Naive thymus-derived CD4-positive, alpha-beta T cell (primary cell): ENCODE measurements around the gene SLC2A1. TPM values are rescaled to one million over a fixed set of nuclear protein-coding genes. Genes with fewer than 3 reads are reported as not detected.

ENCODE experiments used
- ATAC-seq: fragments of 150-1000 bp; cut with Tn5 transposase; 2 replicates; pipeline ENCODE4 v1.10.0; 2021; ENCODE audit warnings: mild to moderate bottlenecking, moderate library complexity
- CTCF ChIA-PET: fragments of 350-600 bp; sonication (Branson Sonifier 250); formaldehyde crosslinking; loops from one replicate; lab custom pipeline; 2021; ENCODE audit warnings: antibody characterized with exemption; lab: Charles Lee
- POLR2A ChIA-PET: fragments of 350-600 bp; sonication (Branson Sonifier 250); formaldehyde crosslinking; loops from one replicate; lab custom pipeline; 2021; ENCODE audit warnings: antibody characterized with exemption, inconsistent platforms; lab: Charles Lee
- DNase-seq, 9 donors: peaks; one replicate each; pipeline versions ENCODE4 v3.0.0 to v3.0.0-alpha.2; 2020 to 2022; ENCODE audit warnings: mixed read lengths in 1 of 9
- H3K27ac ChIP-seq: one replicate; pipeline ENCODE4 v1.7.0; 2013; ENCODE audit warnings: mild to moderate bottlenecking, low read depth, low read length, moderate library complexity
- H3K27me3 ChIP-seq, 2 donors: one replicate each; pipeline ENCODE4 v1.7.0; 2013; ENCODE audit warnings: low read length in 2 of 2, mild to moderate bottlenecking in 2 of 2, moderate library complexity in 2 of 2; ENCODE audit not compliant: control insufficient read depth in 2 of 2, insufficient read depth in 2 of 2
- H3K36me3 ChIP-seq, 3 experiments: 1 replicate in 2 of 3; 2 replicates in 1 of 3; pipeline ENCODE4 v1.7.0; 2013; ENCODE audit warnings: low read length in 3 of 3, mild to moderate bottlenecking in 3 of 3, moderate library complexity in 1 of 3; ENCODE audit not compliant: insufficient read depth in 3 of 3, control insufficient read depth in 2 of 3
- H3K4me1 ChIP-seq, 2 donors: one replicate each; pipeline ENCODE4 v1.7.0; 2013; ENCODE audit warnings: low read length in 2 of 2, mild to moderate bottlenecking in 2 of 2, moderate library complexity in 1 of 2; ENCODE audit not compliant: control insufficient read depth in 2 of 2, insufficient read depth in 2 of 2
- H3K4me3 ChIP-seq: 2 replicates; pipeline ENCODE4 v1.7.0; 2013; ENCODE audit warnings: mild to moderate bottlenecking, low read length
- H3K9me3 ChIP-seq, 3 experiments: 1 replicate in 2 of 3; 2 replicates in 1 of 3; pipeline ENCODE4 v1.7.0; 2013; ENCODE audit warnings: low read length in 3 of 3; ENCODE audit not compliant: control insufficient read depth in 2 of 3
- H3K27ac Mint-ChIP-seq, 9 donors: one replicate each; pipeline ENCODE4 v1.8.0; 2020 to 2022; ENCODE audit warnings: mixed read lengths in 9 of 9, mild to moderate bottlenecking in 8 of 9, moderate library complexity in 5 of 9, inconsistent platforms in 2 of 9
- H3K27me3 Mint-ChIP-seq, 5 donors: one replicate each; pipeline ENCODE4 v1.8.0; 2021 to 2022; ENCODE audit warnings: mixed read lengths in 5 of 5, mild to moderate bottlenecking in 1 of 5
- H3K36me3 Mint-ChIP-seq, 5 donors: one replicate each; pipeline ENCODE4 v1.8.0; 2020 to 2022; ENCODE audit warnings: mixed read lengths in 5 of 5, mild to moderate bottlenecking in 3 of 5, inconsistent platforms in 1 of 5
- H3K4me1 Mint-ChIP-seq, 7 donors: one replicate each; pipeline ENCODE4 v1.8.0; 2020 to 2022; ENCODE audit warnings: mixed read lengths in 7 of 7, mild to moderate bottlenecking in 3 of 7, inconsistent platforms in 1 of 7
- H3K4me3 Mint-ChIP-seq, 10 donors: one replicate each; pipeline ENCODE4 v1.8.0; 2020 to 2022; ENCODE audit warnings: mild to moderate bottlenecking in 10 of 10, mixed read lengths in 10 of 10, moderate library complexity in 6 of 10, inconsistent platforms in 2 of 10
- H3K9me3 Mint-ChIP-seq, 11 donors: one replicate each; pipeline ENCODE4 v1.8.0; 2020 to 2022; ENCODE audit warnings: mixed read lengths in 11 of 11, mild to moderate bottlenecking in 4 of 11, inconsistent platforms in 1 of 11, moderate library complexity in 1 of 11
- intact Hi-C, 2 donors: fragments of 100-400 bp; cut with micrococcal nuclease; formaldehyde crosslinking; loops; one replicate each; pipeline ENCODE4 v1.15.1; 2023
- polyA plus RNA-seq, 2 donors: library from polyadenylated mRNA; unstranded; fragments of 300-500 nt; fragmentation: Illumina TruSeq; gene quantifications; one replicate each; pipeline ENCODE4 v1.2.3, GENCODE V29; 2021
- total RNA-seq, 6 experiments: library from RNA in 5 of 6; stranded (reverse) in 5 of 6; gene quantifications; 1 replicate in 5 of 6; 2 replicates in 1 of 6; pipeline ENCODE4 v1.2.3 and lab custom pipeline; 2021 to 2026

Gene SLC2A1
- total and polyA plus RNA-seq, 7 experiments from 2014 or later, result 16.6 to 123 (median 45.5) TPM

GRCh38 chr1:42975561-42976225, 17.0 kb upstream of the SLC2A1 start:
- no peak for DNase-seq
- intact Hi-C loops, result no loop called here
- H3K27me3 ChIP-seq, result no peaks in the 10 kb centered on the region
- no peaks in the 10 kb centered on the region for H3K4me1 ChIP-seq
- no peak overlapping the region for H3K27ac ChIP-seq
- Mint-ChIP-seq H3K9me3 (peaks cover 0 to 1% (median 0%) of the 10 kb centered on the region in 11 donors), H3K36me3 (peaks cover 0 to 26% (median 16%) of the 10 kb centered on the region in 5 donors), H3K4me1 (peaks cover 0 to 8% (median 0%) of the 10 kb centered on the region in 7 donors), H3K4me3 (no peak overlapping the region), H3K27me3 (no peaks in the 10 kb centered on the region), H3K27ac (no peak overlapping the region)
- H3K4me3 ChIP-seq, result no peak overlapping the region
- H3K9me3 ChIP-seq, result no peaks in the 10 kb centered on the region
- peaks cover 0 to 3% (median 0%) of the 10 kb centered on the region in 3 experiments for H3K36me3 ChIP-seq
- ChIA-PET POLR2A (interaction anchor here (0.7 kb wide), 1 partner anchor 218 kb away, joined by 4 read pairs; no protein-coding TSS in a partner anchor), CTCF (no interaction called here)
- ATAC-seq, result no peak

GRCh38 chr1:42974767-42975437, 16.2 kb upstream of the SLC2A1 start:
- H3K4me1 ChIP-seq, result no peaks in the 10 kb centered on the region
- Mint-ChIP-seq H3K9me3 (peaks cover 0 to 1% (median 0%) of the 10 kb centered on the region in 11 donors), H3K27me3 (no peaks in the 10 kb centered on the region), H3K36me3 (peaks cover 0 to 22% (median 14%) of the 10 kb centered on the region in 5 donors), H3K4me3 (no peak overlapping the region), H3K27ac (no peak overlapping the region), H3K4me1 (peaks cover 0 to 4% (median 0%) of the 10 kb centered on the region in 7 donors)
- no peaks in the 10 kb centered on the region for H3K27me3 ChIP-seq
- CTCF ChIA-PET, result no interaction called here
- no peak overlapping the region for H3K4me3 ChIP-seq
- POLR2A ChIA-PET, result no interaction called here
- ATAC-seq (no peak), DNase-seq (no peak)
- intact Hi-C loops, result no loop called here
- H3K9me3 ChIP-seq, result no peaks in the 10 kb centered on the region
- H3K36me3 ChIP-seq, result peaks cover 0 to 3% (median 0%) of the 10 kb centered on the region in 3 experiments
- H3K27ac ChIP-seq, result no peak overlapping the region

GRCh38 chr1:42973799-42974198, 15.1 kb upstream of the SLC2A1 start:
- Histone ChIP-seq H3K4me3 (no peak overlapping the region), H3K9me3 (no peaks in the 10 kb centered on the region), H3K27me3 (no peaks in the 10 kb centered on the region), H3K36me3 (peaks cover 0 to 3% (median 0%) of the 10 kb centered on the region in 3 experiments), H3K4me1 (no peaks in the 10 kb centered on the region), H3K27ac (no peak overlapping the region)
- CTCF ChIA-PET, result interaction anchor here (0.7 kb wide), 1 partner anchor 23 kb away, joined by 5 read pairs; no protein-coding TSS in a partner anchor
- no peaks in the 10 kb centered on the region for H3K27me3 Mint-ChIP-seq
- H3K36me3 Mint-ChIP-seq, result peaks cover 0 to 18% (median 9%) of the 10 kb centered on the region in 5 donors
- DNase-seq (no peak), ATAC-seq (no peak)
- no peak overlapping the region for H3K27ac Mint-ChIP-seq
- H3K4me3 Mint-ChIP-seq, result no peak overlapping the region
- peaks cover 0 to 4% (median 0%) of the 10 kb centered on the region in 7 donors for H3K4me1 Mint-ChIP-seq
- POLR2A ChIA-PET, result no interaction called here
- no peaks in the 10 kb centered on the region for H3K9me3 Mint-ChIP-seq
- intact Hi-C loops, result no loop called here

DNA sequence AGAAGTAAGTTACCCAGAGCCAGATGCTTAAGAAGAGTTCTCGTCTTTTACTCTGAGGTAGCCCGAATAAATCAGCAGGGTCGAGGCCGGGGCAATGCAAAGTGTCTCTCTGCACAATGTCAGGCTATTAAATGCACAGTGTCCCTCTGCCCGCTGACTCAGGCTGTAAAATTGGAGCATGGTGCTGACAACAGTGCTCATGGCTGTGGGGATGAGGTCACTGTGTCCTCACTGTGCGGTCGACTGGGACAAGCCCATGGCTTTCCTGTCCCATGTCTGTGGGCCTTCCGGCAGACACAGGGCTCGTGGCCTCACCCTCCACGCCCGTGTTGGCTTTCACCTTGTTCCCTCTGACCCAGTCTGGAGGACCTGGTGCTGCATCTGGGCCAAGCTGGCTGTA, 14.6 kb upstream of the SLC2A1 start:
- H3K4me3 Mint-ChIP-seq, result no peak overlapping the region
- intact Hi-C loops, result no loop called here
- CTCF ChIA-PET, result no interaction called here
- peaks cover 0 to 15% (median 7%) of the 10 kb centered on the region in 5 donors for H3K36me3 Mint-ChIP-seq
- H3K4me1 Mint-ChIP-seq, result peaks cover 0 to 4% (median 0%) of the 10 kb centered on the region in 7 donors
- H3K9me3 Mint-ChIP-seq, result no peaks in the 10 kb centered on the region
- no peaks in the 10 kb centered on the region for H3K4me1 ChIP-seq
- H3K27ac Mint-ChIP-seq, result no peak overlapping the region
- no peak overlapping the region for H3K4me3 ChIP-seq
- ATAC-seq, result no peak
- POLR2A ChIA-PET, result no interaction called here
- H3K27me3 ChIP-seq, result no peaks in the 10 kb centered on the region
- H3K36me3 ChIP-seq, result peaks cover 0 to 3% (median 0%) of the 10 kb centered on the region in 3 experiments
- H3K27me3 Mint-ChIP-seq, result no peaks in the 10 kb centered on the region
- H3K27ac ChIP-seq, result no peak overlapping the region
- H3K9me3 ChIP-seq, result no peaks in the 10 kb centered on the region
- DNase-seq, result no peak

DNA sequence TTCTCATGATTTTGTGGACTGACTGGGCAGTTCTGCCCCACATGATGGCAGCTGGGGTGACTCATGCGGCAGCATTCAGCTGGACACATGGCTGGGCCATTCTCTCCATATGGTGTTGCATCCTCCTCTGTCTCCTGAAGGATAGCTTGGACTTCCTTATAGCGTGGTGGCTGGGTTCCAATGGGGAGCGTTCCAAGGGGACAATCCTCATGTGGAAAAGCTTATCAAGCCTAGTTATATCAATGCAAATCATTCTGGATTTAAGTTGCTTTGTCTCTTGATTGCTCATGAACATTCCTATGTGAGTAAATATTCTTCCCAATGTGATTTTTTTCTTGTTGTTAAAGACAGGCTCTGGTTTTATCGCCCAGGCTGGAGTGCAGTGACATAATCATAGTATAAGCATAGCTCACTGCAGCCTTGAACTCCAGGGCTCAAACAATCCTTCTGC, 13.2 kb upstream of the SLC2A1 start:
- peaks cover 0 to 3% (median 0%) of the 10 kb centered on the region in 3 experiments for H3K36me3 ChIP-seq
- ChIA-PET POLR2A (no interaction called here), CTCF (no interaction called here)
- Mint-ChIP-seq H3K36me3 (peaks cover 0 to 11% (median 3%) of the 10 kb centered on the region in 5 donors), H3K4me1 (peaks cover 0 to 4% (median 0%) of the 10 kb centered on the region in 7 donors), H3K9me3 (no peaks in the 10 kb centered on the region), H3K27ac (no peak overlapping the region), H3K4me3 (no peak overlapping the region), H3K27me3 (no peaks in the 10 kb centered on the region)
- no peak for ATAC-seq
- H3K27ac ChIP-seq, result no peak overlapping the region
- H3K27me3 ChIP-seq, result no peaks in the 10 kb centered on the region
- H3K4me3 ChIP-seq, result no peak overlapping the region
- no peaks in the 10 kb centered on the region for H3K9me3 ChIP-seq
- H3K4me1 ChIP-seq, result no peaks in the 10 kb centered on the region
- DNase-seq, result no peak
- intact Hi-C loops, result no loop called here

- Mint-ChIP-seq H3K4me1 (no peaks in the 10 kb centered on the region), H3K27ac (no peak overlapping the region), H3K9me3 (no peaks in the 10 kb centered on the region), H3K27me3 (no peaks in the 10 kb centered on the region), H3K36me3 (peaks cover 0 to 7% (median 0%) of the 10 kb centered on the region in 5 donors), H3K4me3 (no peak overlapping the region)
- Histone ChIP-seq H3K9me3 (no peaks in the 10 kb centered on the region), H3K36me3 (peaks cover 0 to 3% (median 0%) of the 10 kb centered on the region in 3 experiments), H3K4me1 (no peaks in the 10 kb centered on the region), H3K27ac (no peak overlapping the region), H3K4me3 (no peak overlapping the region), H3K27me3 (no peaks in the 10 kb centered on the region)
- CTCF ChIA-PET, result no interaction called here
- no peak for DNase-seq
- no peak for ATAC-seq
- intact Hi-C loops, result no loop called here
- POLR2A ChIA-PET, result no interaction called here
These were observed 11.5 kb upstream of the SLC2A1 start for GRCh38 chr1:42970143-42970542.
